Testis (tissue), 3 donors: ENCODE measurements around the gene RBL2. TPM values are rescaled to one million over a fixed set of nuclear protein-coding genes. Genes with fewer than 3 reads are reported as not detected.

Experiments
- DNase-seq: peaks from one replicate; pipeline ENCODE4 v3.0.0-alpha.2; 2019
- H3K27ac ChIP-seq, 2 donors: fragments of 200-600 bp; sonication (generic); one replicate each; pipeline ENCODE4 v1.5.1; 2019
- H3K27me3 ChIP-seq: fragments of 200-600 bp; sonication (generic); one replicate; pipeline ENCODE4 v1.5.1; 2019
- H3K36me3 ChIP-seq: fragments of 200-600 bp; sonication (generic); one replicate; pipeline ENCODE4 v1.5.1; 2017; ENCODE audit warnings: low read depth; ENCODE audit errors: missing control alignments
- H3K4me1 ChIP-seq: fragments of 200-600 bp; sonication (generic); one replicate; pipeline ENCODE4 v1.5.1; 2019
- H3K4me3 ChIP-seq, 2 donors: fragments of 200-600 bp; sonication (generic); one replicate each; pipeline ENCODE4 v1.5.1; 2017 to 2019
- H3K9me3 ChIP-seq: fragments of 200-600 bp; sonication (generic); one replicate; pipeline ENCODE4 v1.5.1; 2017
- CTCF ChIP-seq, 3 experiments: fragments of 450-650 bp in 2 of 3; fragments of 200-600 bp in 1 of 3; sonication (generic) in 1 of 3; IDR thresholded peaks; one replicate each; pipeline ENCODE4 v1.5.1; 2016 to 2019; ENCODE audit warnings: antibody characterized with exemption in 3 of 3, mild to moderate bottlenecking in 2 of 3, moderate library complexity in 1 of 3
- POLR2A ChIP-seq: fragments of 450-650 bp; IDR thresholded peaks from one replicate; pipeline ENCODE4 v1.6.1; 2017; ENCODE audit warnings: antibody characterized with exemption, mild to moderate bottlenecking, moderate library complexity
- WGBS, 2 donors: methylation state at CpG; one replicate each; pipeline ENCODE4 v1.1.5; 2018; 5-methylcytosine and 5-hydroxymethylcytosine counted together
- intact Hi-C: fragments of 100-400 bp; cut with DNase I; formaldehyde crosslinking; loops from one replicate; pipeline ENCODE4 v1.15.1; 2023; ENCODE audit warnings: low total_unique reads
- polyA plus RNA-seq: library from polyadenylated mRNA; stranded (reverse); fragments of 350-450 nt; fragmentation: Illumina TruSeq; extraction: RNeasy Lipid Tissue Mini Kit (QIAGEN cat#74804); gene quantifications from one replicate; pipeline ENCODE4 v1.2.3, GENCODE V29; 2014; ENCODE audit warnings: low read depth, low replicate concordance; ENCODE audit not compliant: insufficient read depth
- total RNA-seq, 2 donors: library from RNA; depleted of rRNA; stranded (reverse); fragments of >200 nt; gene quantifications; one replicate each; pipeline ENCODE4 v1.2.3, GENCODE V29; 2016

RBL2 gene
- total and polyA plus RNA-seq, 3 donors from 2014 or later = 99.1 to 117 (median 106) TPM

DNA sequence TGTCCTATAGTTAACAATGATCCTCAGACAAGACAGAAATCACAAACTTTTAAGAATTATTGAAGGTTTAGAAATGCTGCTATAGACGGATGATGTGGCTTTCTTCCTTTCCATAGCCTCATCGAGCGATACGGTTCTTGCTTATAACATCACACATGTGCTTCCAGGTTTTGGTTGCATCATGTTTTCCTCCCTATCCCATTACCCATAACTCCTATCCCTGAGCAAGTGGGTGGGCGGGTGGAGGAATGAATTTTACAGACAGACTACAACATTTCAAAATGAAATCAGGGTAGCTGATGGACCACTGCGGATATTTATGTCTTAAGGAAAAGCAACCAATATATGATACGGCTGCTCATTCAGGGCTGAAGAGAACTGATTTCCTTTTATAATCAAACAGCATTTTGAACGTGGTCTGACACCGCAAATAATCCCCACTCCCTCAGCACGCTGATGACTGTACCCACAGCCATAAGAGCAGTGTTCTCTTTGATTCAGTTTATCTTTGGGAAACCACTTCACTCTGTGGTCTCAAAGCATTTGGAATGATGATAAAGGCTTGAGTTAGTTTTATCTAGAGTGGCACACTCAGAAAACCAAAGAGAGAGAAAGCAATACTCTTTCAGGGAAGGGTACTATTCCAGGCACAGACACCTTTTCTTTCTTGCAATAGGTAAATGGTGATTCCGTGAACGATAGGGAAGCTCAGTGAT, 73.4 kb downstream of the RBL2 start:
- no peaks in the 10 kb centered on the region for H3K36me3 ChIP-seq
- no peak overlapping the region for H3K27ac ChIP-seq
- 79 to 90% methylated on average over 12 of the region's 12 CpGs for WGBS, 2 donors
- H3K4me3 ChIP-seq = no peak overlapping the region
- peaks cover 17% of the 10 kb centered on the region for H3K4me1 ChIP-seq
- H3K27me3 ChIP-seq = no peaks in the 10 kb centered on the region
- intact Hi-C loops = no loop called here
- H3K9me3 ChIP-seq = no peaks in the 10 kb centered on the region
- DNase-seq = no peak
- TF ChIP-seq POLR2A (no peak), CTCF (IDR thresholded peaks at IDR 0.05) (no peak)

GRCh38 chr16:53509906-53510703, 75.8 kb downstream of the RBL2 start:
- DNase-seq = peak; percentile 78
- Histone ChIP-seq H3K36me3 (no peaks in the 10 kb centered on the region), H3K4me3 (peak overlapping the region in 1 of 2 donors; percentile 36), H3K9me3 (no peaks in the 10 kb centered on the region), H3K27ac (peak overlapping the region in 1 of 2 donors; percentile 68), H3K27me3 (no peaks in the 10 kb centered on the region), H3K4me1 (peaks cover 6% of the 10 kb centered on the region)
- intact Hi-C loops = no loop called here
- 20 to 28% methylated on average over 29 of the region's 29 CpGs for WGBS, 2 donors
- TF ChIP-seq CTCF (IDR thresholded peaks at IDR 0.05) = peak; percentile 71 to 97 (median 86)
- TF ChIP-seq POLR2A = no peak

GRCh38 chr16:53510704-53511070, 76.4 kb downstream of the RBL2 start:
- DNase-seq = no peak
- no peak overlapping the region for H3K4me3 ChIP-seq
- no peaks in the 10 kb centered on the region for H3K36me3 ChIP-seq
- intact Hi-C loops = no loop called here
- 46 to 49% methylated on average over 2 of the region's 2 CpGs for whole genome bisulfite sequencing, 2 donors
- no peaks in the 10 kb centered on the region for H3K27me3 ChIP-seq
- peaks cover 5% of the 10 kb centered on the region for H3K4me1 ChIP-seq
- TF ChIP-seq CTCF (IDR thresholded peaks at IDR 0.05) = no peak
- no peak for TF ChIP-seq POLR2A
- no peak overlapping the region for H3K27ac ChIP-seq
- H3K9me3 ChIP-seq = no peaks in the 10 kb centered on the region

DNA sequence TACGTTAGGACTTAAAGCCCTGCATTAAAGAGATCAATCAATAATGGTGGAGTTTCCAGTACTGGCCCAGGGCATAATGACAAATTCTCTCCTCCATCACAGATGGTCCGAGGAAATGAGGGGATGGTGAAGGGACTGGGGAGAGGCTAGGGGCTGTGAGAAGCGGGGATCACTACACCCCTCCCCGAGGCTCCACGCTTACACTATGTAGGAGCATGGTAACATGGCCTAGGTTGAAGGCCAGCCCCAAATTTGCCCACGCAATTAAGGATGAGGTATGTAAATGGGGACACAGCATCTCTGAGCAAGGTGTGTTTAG, 76.8 kb downstream of the RBL2 start:
- intact Hi-C loops = no loop called here
- Histone ChIP-seq H3K4me1 (peaks cover 5% of the 10 kb centered on the region), H3K9me3 (no peaks in the 10 kb centered on the region), H3K36me3 (no peaks in the 10 kb centered on the region), H3K4me3 (no peak overlapping the region), H3K27me3 (no peaks in the 10 kb centered on the region), H3K27ac (no peak overlapping the region)
- TF ChIP-seq CTCF (IDR thresholded peaks at IDR 0.05) (no peak), POLR2A (no peak)
- 78 to 80% methylated on average over 6 of the region's 6 CpGs for WGBS, 2 donors
- DNase-seq = no peak
